ENCODE measurements around the gene ANKS6. TPM values are rescaled to one million over a fixed set of nuclear protein-coding genes. Genes with fewer than 3 reads are reported as not detected.

ANKS6 gene
- total and polyA plus RNA-seq, 9 of the 15 experiments (the other 6 are each of a cell fraction or from before 2014, with no cell fraction given), result 9.9 to 74.5 (median 36.9) TPM

GRCh38 chr9:98736226-98736625, 60.1 kb downstream of the ANKS6 start:
- Histone ChIP-seq H3K27me3 (ENCODE audit: control insufficient read depth in 2 of 2, insufficient read depth in 2 of 2, low read length in 2 of 2) (no peaks in the 10 kb centered on the region), H3K36me3 (ENCODE audit: control insufficient read depth, insufficient read depth, low read length) (peaks cover 55% of the 10 kb centered on the region; the same call in 2 of the 3 replicates), H3K4me3 (no peak overlapping the region), H3K9me1 (ENCODE audit: control insufficient read depth, insufficient read depth, low read length) (peaks cover 3% of the 10 kb centered on the region), H3K4me2 (ENCODE audit: insufficient read depth, low read length) (no peak overlapping the region), H3K9ac (ENCODE audit: insufficient read depth in 1 of 2, low read depth in 2 of 2, low read length in 2 of 2) (no peak overlapping the region), H4K20me1 (replicated peaks; ENCODE audit: control insufficient read depth, insufficient read depth, low read length) (no peaks in the 10 kb centered on the region), H2AFZ (ENCODE audit: low read depth, low read length) (no peak overlapping the region), H3K79me2 (ENCODE audit: control insufficient read depth, insufficient read depth, low read length) (no peaks in the 10 kb centered on the region), H3K27ac (ENCODE audit: extremely low read depth, low read depth, low read length) (no peak overlapping the region), H3K9me3 (replicated peaks; ENCODE audit: control insufficient read depth, insufficient read depth, low read depth, low read length) (no peaks in the 10 kb centered on the region), H3K4me1 (replicated peaks in 1 of 2; ENCODE audit: control insufficient read depth in 2 of 2, insufficient read depth in 2 of 2, low read length in 2 of 2) (no peaks in the 10 kb centered on the region)
- in situ Hi-C loops (cut with MboI), result no loop called here
- no peak for TF ChIP-seq ZNF586 (CRISPR knock-in tag; conservative IDR thresholded peaks at IDR 0.05)
- no peak for TF ChIP-seq MBD2 (IDR thresholded peaks at IDR 0.05; ENCODE audit: borderline replicate concordance, low read depth)
- no peak for TF ChIP-seq SRSF9 (IDR thresholded peaks at IDR 0.05; ENCODE audit: borderline replicate concordance, low read depth, low read length)
- no peak for TF ChIP-seq RBM22 (IDR thresholded peaks at IDR 0.05; ENCODE audit: low read depth, low read length, poor library complexity, severe bottlenecking)
- no peak for TF ChIP-seq DLX4 (CRISPR knock-in tag; IDR thresholded peaks at IDR 0.05)
- TF ChIP-seq RBFOX2 (IDR thresholded peaks at IDR 0.05; ENCODE audit: low read depth, low read length), result no peak
- no peak for TF ChIP-seq SOX6 (IDR thresholded peaks at IDR 0.05)
- no peak for TF ChIP-seq HDGF (IDR thresholded peaks at IDR 0.05)
- no peak for TF ChIP-seq THAP12 (CRISPR knock-in tag; IDR thresholded peaks at IDR 0.05)
- no peak for TF ChIP-seq ETV5 (CRISPR knock-in tag; IDR thresholded peaks at IDR 0.05; ENCODE audit: low read depth)
- TF ChIP-seq SMARCC2 (IDR thresholded peaks at IDR 0.05; ENCODE audit: low read depth), result no peak
- TF ChIP-seq NKRF (IDR thresholded peaks at IDR 0.05; ENCODE audit: borderline replicate concordance), result no peak
- TF ChIP-seq MTF1 (CRISPR knock-in tag; IDR thresholded peaks at IDR 0.05; ENCODE audit: borderline replicate concordance), result no peak
- no peak for TF ChIP-seq PHB (CRISPR knock-in tag; IDR thresholded peaks at IDR 0.05)
- no peak for TF ChIP-seq TBL1XR1 (IDR thresholded peaks at IDR 0.05; ENCODE audit: low read length in 2 of 2)
- TF ChIP-seq TAF15 (IDR thresholded peaks at IDR 0.05; ENCODE audit: low read depth, low read length), result no peak
- ATAC-seq (no peak), FAIRE-seq (no peak), DNase-seq (ENCODE audit: extremely low read depth in 1 of 4, low spot score in 3 of 4) (no peak)
- no TSS peak for BruUV-seq (replicated peaks)
- WGBS (ENCODE audit: insufficient coverage, low coverage, missing lambda C conversion rate), result 93% methylated on average over 11 of the region's 12 CpGs
- intact Hi-C loops (cut with micrococcal nuclease), result no loop called here
- ChIA-PET POLR2A (no interaction called here), CTCF (ENCODE audit: low intra/inter-chr PET ratio) (no interaction called here)

Data from K562 (cell line).